HepG2 (cell line): ENCODE measurements around the gene CDK5RAP1. TPM values are rescaled to one million over a fixed set of nuclear protein-coding genes. Genes with fewer than 3 reads are reported as not detected.
A peak's percentile ranks its signal among the peaks of the same experiment; 100 is the strongest.

Source experiments
- ATF2 ChIP-seq: sonication (generic); formaldehyde crosslinking; IDR thresholded peaks from 2 replicates; pipeline ENCODE4 v1.4.0; 2020; ENCODE audit warnings: missing genetic modification reagents
- CEBPG ChIP-seq: IDR thresholded peaks from 2 replicates; pipeline ENCODE4 v1.6.1; 2016
- GLMP ChIP-seq: sonication (generic); formaldehyde crosslinking; IDR thresholded peaks from 2 replicates; pipeline ENCODE4 v1.9.0; 2021; ENCODE audit warnings: missing genetic modification reagents, mild to moderate bottlenecking, borderline replicate concordance
- HOXA5 ChIP-seq: sonication (generic); formaldehyde crosslinking; IDR thresholded peaks from 2 replicates; pipeline ENCODE4 v1.4.0; 2020; ENCODE audit warnings: missing genetic modification reagents
- MYC ChIP-seq: sonication (generic); formaldehyde crosslinking; IDR thresholded peaks from 2 replicates; pipeline ENCODE4 v1.9.0; 2021; ENCODE audit warnings: missing genetic modification reagents, borderline replicate concordance
- ZBED4 ChIP-seq: sonication (generic); formaldehyde crosslinking; IDR thresholded peaks from 2 replicates; pipeline ENCODE4 v1.4.0; 2020; ENCODE audit warnings: missing genetic modification reagents, borderline replicate concordance
- ZKSCAN1 ChIP-seq: fragments of 150-350 bp; IDR thresholded peaks from 2 replicates; pipeline ENCODE4 v1.6.1; 2014; ENCODE audit warnings: low read length
- ZNF407 ChIP-seq: sonication (generic); formaldehyde crosslinking; IDR thresholded peaks from one replicate; pipeline ENCODE4 v1.5.1; 2020; ENCODE audit warnings: mild to moderate bottlenecking, missing genetic modification reagents; ENCODE audit errors: not compliant biosample characterization
- ZNF431 ChIP-seq: sonication (generic); formaldehyde crosslinking; IDR thresholded peaks from 2 replicates; pipeline ENCODE4 v1.9.0; 2022; ENCODE audit warnings: missing genetic modification reagents, low read depth, mild to moderate bottlenecking, borderline replicate concordance
- ZNF770 ChIP-seq: sonication (generic); formaldehyde crosslinking; IDR thresholded peaks from 2 replicates; pipeline ENCODE4 v1.5.0; 2020; ENCODE audit warnings: mild to moderate bottlenecking, missing genetic modification reagents
- polyA plus RNA-seq, 8 experiments: library from polyadenylated mRNA; depleted of rRNA in 3 of 8; stranded (reverse) in 7 of 8; unstranded in 1 of 8; fragments of >200 nt; fragmentation: Illumina TruSeq in 4 of 8; extraction: Trizol in 4 of 8; gene quantifications; 2 replicates each; pipeline versions ENCODE4 v1.2.1 to v1.2.3, GENCODE V29; 2011 to 2016; ENCODE audit warnings: low read depth in 4 of 8, missing spikeins in 1 of 8, mixed read lengths in 1 of 8; ENCODE audit not compliant: insufficient read depth in 1 of 8
- total RNA-seq, 5 experiments: library from RNA; depleted of rRNA; stranded (reverse); fragments of >200 nt; fragmentation: Illumina TruSeq; extraction: Trizol; gene quantifications; 2 replicates each; pipeline ENCODE4 v1.2.3, GENCODE V29; 2016; ENCODE audit warnings: low read depth in 1 of 5

CDK5RAP1 gene
- total and polyA plus RNA-seq, 2 of the 13 experiments (the other 11 are each of a cell fraction or from before 2014, with no cell fraction given) = 53.6 to 98.2 TPM

GRCh38 chr20:33399924-33400323 is 1.4 kb downstream of the CDK5RAP1 start (continued):
- TF ChIP-seq ZBED4 (CRISPR knock-in tag) (no peak), ZNF431 (CRISPR knock-in tag) (no peak), ZNF407 (CRISPR knock-in tag) (no peak), HOXA5 (0 out of 2 replicates have a peak, but pooled peaks have one; percentile 24), ATF2 (CRISPR knock-in tag) (no peak), ZNF770 (CRISPR knock-in tag) (no peak), CEBPG (peak; percentile 90), MYC (CRISPR knock-in tag) (no peak), GLMP (no peak), ZKSCAN1 (no peak)
